CD4-positive, alpha-beta T cell treated with Interleukin-6 at 100 ng/mL for 8 hours (primary cell): Measurements from ENCODE around the gene TUBGCP6.

Experiments used
- DNase-seq: peaks from one replicate; pipeline ENCODE4 v3.0.0-alpha.2; 2020; ENCODE audit warnings: mixed read lengths, low spot score

TUBGCP6 gene

DNA sequence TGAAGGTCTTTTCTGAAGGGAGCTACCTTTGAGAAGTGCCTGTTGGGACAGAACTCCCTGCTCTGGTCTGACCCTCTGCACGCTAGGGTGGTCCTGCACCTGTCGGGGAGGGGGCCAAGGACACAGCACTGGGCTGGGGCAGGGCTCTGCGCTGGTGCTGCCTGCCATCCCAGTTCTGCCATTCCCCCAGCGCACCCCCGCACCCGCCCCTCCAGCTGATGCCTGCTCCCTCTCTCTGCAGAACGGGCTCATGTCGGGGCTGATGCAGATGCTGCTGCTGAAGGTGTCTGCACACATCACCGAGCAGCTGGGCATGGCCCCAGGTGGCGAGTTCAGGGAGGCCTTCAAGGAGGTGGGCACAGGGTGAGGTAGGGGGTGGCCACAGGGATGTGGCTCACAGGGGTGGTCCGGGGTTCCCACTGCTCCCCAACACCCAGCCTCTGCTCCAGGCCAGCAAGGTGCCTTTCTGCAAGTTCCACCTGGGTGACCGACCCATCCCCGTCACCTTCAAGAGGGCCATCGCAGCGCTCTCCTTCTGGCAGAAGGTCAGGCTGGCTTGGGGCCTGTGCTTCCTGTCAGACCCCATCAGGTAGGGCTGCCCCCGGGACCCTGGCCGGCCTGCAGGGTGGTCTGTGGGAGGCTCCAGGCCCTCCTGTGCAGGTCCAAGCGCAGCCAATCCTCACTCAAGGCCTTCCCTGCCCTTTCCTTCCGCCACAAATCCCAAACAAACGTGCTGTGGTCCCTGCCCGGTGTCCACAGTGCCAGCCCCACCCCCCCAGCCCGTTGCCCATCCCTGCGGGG, 47.6 kb downstream of the TUBGCP6 start:
- no peak for DNase-seq

DNA sequence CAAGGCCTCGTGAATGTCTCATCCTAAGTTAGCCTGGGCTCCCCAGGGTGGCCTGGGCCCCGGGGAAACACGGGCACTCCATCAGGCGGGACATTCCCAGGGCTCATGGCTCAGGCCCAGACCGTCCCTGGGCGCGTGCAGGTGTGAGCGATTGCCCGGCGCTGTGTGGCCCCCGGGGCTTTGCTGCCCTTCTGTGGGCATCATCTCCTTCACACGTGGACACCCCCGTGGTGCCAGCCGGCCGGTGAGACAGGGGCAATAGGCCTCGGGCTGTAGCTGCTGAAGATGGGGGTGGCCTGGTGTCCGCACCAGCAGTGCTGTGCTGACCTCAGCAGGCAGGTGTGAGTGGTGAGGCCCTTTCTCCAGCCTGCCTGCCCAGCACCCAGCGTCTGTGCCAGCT, 48.6 kb downstream of the TUBGCP6 start:
- DNase-seq = no peak

DNA sequence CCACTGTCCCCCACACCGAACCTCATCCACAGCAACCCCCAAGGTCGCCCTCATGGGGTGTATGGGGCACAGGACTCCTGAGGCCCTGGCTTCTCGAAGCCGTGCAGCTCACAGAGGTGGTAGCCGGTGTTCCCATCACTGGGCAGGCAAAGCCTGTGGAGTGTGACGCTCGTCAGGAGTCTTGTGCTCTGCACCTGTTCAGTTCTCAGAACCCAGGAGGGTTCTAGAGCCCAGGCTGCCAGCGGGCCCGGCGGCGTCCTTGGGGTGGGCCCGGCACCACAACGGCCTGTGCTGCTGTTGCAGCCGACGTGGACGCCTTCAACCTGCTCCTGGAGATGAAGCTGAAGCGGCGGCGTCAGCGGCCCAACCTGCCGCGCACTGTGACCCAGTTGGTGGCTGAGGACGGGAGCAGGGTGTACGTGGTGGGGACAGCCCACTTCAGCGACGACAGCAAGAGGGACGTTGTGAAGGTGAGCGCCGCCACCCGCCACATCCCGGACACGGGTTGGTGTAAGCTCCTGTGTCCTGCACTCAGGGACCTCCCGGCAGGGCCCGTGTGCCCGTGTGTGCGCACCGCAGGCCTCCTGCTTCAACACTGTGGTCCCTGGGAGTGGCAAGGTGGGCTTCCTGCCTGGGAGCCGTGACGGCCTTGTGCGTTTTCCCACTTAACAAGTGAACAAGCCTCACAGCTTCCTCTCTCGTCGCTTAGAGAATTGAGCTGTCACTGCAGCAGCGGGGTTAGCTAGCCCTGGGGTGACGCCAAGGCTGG, 50.6 kb downstream of the TUBGCP6 start:
- DNase-seq = no peak

DNA sequence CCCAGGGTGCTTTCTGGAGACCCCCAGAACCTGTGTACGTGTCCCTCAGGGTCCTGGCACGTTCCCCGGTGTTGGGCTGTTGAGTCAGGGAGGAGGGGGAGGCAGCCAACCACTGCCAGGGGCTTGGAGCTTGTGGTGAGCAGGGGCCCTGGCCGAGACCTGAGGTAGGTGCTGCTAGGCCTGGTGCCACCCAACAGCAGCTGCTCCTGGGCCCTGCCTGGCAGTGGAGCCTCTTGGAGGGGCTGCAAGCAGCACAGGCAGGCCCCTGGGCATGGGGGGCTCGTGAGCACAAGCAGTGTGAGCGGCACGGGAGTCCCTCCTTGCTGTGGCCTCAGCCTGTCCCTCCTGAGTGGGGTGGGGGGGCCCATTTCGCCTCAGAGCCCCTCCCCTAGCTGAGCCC, 51.2 kb downstream of the TUBGCP6 start:
- no peak for DNase-seq

DNA sequence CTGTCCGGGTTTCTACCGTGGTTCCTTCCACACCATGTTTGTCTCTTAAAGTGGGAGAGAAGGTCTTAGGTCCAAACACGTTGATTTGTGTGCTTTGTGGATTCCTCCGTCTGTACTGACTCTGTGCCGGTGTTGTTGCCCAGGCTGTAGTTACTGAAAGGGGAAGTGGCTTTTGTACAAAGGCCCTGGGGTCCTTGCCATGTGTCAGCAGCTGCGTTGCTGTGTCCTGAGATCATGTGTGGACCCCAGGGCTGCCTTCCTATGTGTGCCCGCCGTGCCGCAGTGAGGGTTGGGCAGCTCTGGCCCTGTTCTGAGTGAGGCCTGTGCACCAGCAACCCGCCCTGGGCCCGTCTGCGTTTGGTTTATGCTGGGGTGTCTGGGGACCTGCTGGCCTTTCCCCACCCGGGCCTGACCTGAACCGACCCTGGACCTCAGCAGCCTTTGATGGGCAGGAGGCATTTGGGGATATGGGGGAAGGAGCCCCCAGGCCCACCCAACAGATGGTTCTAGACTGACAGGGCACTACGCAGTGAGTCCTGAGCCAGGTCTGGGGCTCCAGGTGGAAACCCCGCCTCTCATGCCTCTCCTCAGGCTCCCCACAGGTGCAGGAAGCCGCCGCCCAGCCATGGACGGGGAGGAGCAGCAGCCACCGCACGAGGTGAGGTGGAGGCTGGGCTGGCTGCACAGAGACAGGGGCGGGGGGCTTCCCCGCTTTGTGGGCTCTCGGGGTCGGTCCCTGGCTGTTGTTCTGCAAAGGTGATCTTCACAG, 52.2 kb downstream of the TUBGCP6 start:
- peak; percentile 66 for DNase-seq

DNA sequence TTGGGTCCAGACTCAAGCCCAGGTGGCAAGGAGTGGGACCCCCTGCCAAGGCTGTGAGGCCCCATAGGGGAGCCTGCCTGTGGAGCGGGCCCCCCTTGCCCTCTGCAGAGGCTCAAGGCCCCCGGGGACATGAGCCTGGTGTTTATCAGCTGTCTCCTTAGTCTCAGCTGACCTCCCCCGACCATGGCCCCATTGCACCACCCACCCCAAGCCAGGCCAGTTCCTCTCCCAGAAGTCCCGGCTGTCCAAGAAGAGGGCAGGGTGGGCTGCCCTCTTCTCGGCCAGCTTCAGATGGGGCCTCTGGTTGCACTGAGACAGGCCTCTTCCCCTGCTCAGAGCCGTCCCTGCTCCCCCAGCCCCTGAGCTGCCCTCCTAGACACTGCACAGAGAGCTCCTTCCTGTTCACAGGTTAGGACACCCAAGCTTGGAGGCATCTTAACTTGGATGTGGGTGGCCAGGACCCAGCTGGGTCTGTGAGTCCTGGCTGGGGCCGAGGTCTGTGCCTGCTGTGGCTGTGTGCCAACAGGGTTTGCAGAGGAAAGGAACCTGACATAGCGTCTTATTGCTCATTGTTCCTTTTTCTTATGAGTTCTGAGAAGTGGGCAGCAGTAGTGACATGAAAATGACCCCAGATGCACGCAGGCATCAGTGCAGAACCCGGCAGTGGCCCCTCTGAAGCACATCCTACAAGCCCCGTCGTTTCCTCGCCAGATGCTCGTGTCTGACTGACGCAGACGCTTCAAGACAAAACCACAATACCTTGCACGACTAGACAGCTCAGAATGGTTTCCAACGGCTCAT, 53.7 kb downstream of the TUBGCP6 start:
- DNase-seq = peak; percentile 81

DNA sequence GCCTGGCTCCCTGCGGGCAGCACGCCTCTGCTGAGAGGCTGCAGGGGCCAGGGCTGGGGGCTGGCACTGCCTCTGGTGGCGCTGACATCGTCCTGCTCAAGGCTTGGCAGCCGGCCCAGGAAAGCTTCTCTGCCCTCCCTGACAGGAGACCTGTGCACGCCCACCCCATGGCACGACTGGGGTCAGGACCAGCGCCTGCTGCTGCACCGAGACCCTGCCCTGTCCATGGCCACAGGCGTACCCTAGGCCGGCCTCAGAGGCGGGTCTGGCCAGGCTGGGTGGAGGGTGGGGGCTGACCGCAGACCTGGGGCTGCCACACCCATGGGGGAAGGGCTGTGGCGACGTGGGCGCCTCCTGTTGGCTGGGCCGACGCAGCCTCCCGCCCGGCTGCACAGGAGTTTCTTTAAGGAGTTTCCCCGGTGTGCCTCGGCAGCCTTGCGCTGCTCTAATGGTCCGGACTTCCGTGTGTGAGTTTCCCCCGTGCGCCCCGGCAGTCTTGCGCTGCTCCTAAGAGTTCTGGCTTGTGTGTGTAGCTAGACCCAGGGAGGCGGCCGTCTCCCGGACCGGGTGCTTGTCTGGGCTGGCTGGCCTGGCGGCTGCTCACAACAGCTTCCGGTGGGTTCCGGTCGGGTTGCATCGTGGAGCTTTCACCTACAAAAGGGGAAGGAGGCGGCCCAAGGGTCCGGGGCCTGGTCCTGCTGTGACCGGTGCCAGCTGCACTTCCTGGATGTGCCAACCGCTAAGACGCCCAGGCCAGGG, 54.5 kb downstream of the TUBGCP6 start:
- DNase-seq = peak; percentile 84

DNA sequence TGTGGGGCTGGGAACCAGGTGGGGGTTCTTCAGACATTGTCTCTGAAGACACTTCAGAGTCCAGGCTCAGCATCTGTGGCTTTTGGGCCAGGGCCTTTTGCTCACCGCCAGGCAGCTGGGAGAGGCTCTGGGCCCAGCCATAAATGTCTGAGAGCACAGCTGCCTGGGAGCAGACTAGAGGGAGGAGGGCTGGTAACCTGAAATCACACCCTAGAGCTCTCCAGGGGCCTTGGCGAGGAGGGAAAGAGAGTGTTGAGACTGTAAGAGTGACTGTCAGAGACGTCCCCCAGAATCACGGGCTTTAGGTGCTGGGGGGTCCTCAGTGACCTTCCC, 55.0 kb downstream of the TUBGCP6 start:
- DNase-seq = no peak

DNA sequence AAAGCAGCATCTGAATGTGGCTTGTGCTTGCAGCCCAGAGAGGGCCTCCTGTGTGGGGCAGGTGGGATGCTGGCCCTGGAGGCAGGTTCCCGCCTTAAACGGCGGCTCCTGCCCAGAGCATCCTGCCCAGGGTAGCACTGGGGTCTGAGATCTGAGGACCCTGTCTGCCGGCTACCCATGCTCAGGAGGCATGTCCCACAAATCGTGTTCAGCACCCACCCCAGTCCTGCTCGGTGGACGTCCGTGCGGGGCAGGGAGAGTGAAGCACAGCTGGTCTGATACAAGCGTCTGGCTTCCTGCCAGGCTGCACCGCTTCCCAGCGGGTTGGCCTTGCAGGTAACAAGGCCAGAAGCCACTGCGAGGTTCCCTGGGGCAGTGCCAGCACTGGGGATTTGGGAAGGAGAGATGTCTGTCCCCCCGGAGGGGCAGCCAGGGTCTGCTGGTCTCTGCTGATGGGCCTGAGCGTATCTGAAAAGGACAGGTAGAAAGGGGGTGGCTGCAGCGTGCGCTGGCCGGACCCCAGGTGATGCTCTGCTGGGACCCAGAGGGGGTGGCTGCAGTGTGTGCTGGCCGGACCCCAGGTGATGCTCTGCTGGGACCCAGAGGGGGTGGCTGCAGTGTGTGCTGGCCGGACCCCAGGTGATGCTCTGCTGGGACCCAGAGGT, 55.5 kb downstream of the TUBGCP6 start:
- no peak for DNase-seq

DNA sequence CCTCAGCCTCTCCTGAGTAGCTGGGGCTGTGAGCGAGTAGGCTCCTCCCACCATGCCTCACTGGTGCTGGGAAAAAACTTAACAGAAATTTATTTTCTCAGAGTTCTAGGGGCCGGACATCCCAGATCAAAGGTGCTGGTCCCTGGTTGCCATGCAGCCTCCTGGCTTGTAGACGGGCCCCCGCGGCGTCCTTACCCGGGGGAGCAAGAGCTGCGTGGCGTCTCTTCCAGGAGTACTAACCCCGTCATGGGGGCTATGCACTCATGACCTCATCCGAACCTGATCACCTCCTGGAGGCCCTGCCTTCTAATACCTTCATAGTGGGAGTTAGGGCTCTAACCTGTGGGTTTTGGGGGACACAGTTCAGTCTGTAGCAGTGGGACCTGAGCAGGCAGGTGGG, 56.5 kb downstream of the TUBGCP6 start:
- no peak for DNase-seq

DNA sequence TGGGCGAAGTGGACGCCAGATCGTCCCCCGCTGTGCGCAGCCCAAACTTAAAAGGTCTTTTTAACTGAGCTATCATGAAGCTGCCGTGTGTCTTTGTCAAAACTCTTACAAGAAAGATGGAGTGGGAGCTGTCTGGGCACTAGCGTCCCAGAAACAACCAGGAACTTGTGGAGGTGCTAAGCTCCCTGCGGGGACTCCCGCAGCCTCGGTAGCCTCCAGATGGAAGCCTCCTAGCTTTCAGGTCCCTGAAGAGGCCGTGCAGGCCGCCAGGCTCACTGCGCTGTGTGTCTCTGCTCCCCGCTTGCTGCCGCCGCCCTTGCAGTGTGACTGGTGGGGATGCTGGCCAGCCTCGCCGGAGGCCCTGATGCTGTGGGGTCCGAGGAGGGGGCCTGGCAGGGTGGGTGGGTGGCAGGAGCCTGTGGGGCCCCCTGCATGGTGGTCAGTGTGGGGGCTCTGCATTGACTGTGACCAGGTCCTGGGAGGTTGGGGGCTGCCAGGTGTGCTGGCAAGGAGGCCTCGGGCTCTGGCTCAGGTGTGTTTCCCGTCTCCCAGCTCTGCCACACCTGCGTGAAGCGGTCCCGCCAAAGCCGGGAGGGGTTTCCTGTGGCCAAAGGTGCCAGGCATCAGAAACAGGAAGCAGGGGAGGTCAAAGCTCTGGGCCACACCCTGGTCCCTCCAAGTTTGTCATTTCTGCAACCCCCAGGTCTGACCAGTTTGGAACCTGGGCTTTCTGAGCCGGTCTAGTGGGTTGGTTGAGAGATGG, 57.9 kb downstream of the TUBGCP6 start:
- DNase-seq = no peak

DNA sequence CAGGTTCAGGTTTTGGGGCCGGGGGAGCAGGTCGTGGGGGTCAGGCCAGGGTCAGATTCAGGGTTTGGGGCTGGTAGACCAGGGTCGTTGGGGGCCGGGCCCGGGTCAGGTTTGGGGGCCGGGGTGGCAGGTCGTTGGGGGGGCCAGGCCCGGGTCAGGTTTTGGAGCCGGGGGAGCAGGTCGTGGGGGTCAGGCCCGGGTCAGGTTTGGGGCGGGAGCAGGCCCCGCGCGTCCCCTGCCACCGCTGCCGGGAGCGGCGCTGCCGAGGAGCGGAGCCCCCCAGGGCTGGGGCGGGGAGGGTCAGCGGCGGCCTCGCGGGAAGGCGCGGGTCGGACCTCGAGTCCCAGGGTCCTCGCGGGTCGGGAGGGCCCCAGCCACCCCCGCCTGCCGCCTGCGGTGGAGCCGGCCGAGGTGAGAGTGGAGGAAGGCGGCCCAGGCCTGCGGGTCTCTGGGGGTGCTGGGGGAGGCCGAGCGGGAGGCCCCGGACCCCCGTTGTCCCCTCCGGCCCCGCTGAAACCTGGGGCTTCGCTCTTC, 58.6 kb downstream of the TUBGCP6 start:
- no peak for DNase-seq

DNA sequence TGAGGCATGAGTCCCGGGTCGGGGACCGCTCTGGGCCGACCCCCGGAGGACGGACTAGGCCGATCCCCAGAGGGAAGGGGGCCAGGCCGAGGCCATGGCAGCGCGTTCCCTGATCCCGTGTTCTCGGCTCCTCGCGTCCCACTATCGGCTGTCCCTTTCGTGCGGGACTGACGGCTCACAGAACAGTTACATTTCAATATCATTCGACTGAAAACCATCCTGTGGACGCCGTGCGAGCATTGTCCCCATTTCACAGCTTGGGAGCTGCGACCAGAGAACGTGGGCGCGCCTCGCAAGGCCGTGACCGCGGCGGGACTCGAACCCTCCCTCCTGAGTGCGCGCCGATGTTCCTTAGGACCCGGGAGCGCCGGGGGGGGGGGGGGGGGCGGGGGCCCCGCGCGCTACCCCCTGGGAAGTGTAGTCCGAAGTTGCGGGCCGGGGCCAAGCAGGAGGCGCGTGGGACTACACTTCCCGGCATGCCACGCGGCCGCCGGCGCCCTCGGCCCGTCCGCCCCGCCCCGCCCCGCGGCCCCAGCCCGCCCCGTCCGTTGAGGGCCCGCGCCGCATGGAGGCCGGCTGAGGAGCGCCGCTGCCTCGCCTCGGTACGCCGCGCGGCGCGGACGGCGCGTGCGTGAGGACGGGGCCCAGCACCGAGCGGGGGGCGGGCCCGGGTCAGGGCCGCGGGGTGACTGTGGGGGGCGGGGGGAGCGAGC, 59.3 kb downstream of the TUBGCP6 start, which contains the start of gene TRABD:
Gene TRABD (plus strand): TSS at position 539 of the 713 bp plus-strand sequence. CDS start 7,148 bp downstream, outside the sequence.
- DNase-seq = peak; percentile 92

DNA sequence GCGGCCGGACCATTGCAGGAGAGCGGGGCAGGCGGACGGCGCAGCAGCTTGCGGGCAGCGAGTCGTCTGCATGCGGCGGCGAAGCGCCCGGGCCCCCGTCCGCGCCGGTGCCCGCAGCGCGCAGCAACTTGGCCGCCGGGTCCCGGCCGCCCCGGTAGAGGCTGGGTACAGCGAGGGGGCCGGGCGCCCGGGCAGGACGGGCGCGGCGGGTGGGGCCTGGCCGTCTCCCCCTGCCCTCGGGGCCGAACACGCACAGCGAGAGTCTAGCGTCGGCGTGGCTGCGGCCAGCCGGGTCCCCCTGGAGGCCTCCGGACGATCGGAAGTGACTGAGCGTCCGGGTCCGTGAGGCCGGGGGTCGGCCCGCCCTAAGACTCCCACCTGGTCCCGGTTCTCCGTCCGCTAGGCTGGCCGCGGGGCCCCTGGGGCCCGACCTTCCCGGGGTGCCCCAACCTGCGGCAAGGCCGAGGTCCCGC, 59.9 kb downstream of the TUBGCP6 start:
- no peak for DNase-seq

DNA sequence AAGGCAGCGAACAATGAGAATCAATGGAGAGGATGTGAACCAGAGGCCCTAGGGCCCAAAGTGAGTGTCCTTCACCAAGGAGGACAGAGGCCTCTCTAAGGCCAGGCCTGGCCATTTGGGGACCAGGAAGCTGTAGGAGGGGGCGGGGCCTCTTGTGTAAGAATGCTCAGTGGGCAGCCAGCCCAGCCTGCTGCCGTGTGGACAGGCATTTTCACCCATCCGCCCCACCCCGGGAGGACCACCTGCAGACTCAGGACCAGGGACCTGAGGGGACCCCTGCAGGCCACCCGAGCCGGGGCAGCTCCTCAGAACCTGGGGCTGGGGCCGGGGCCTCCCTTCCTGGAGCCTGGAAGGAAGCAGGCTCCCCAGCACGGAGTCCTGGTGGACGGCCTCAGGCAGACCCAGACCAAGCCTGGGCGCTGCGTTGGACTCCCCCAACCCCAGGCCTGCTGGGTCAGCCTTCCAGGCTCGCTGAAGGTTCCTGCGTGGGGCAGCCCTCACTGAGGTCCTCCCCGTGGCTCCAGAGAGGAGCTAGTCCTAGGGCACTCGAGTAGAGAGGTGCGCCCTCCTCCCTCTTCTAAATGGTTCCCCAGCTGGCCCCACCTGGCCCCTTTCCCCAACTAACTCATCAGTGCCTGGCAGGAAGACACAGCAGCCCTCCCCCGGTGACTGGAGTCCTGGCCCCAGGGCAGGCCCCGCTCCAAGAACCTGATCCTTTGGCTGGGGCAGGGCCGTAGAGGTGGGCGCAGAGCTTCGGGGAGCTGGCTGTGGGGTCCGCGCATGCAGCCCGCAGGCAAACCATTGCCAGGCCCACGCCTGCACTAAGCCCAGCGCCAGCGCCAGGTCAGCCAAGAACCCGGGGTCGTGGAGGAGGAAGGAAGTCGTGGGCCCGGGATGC, 60.6 kb downstream of the TUBGCP6 start:
- DNase-seq = no peak

DNA sequence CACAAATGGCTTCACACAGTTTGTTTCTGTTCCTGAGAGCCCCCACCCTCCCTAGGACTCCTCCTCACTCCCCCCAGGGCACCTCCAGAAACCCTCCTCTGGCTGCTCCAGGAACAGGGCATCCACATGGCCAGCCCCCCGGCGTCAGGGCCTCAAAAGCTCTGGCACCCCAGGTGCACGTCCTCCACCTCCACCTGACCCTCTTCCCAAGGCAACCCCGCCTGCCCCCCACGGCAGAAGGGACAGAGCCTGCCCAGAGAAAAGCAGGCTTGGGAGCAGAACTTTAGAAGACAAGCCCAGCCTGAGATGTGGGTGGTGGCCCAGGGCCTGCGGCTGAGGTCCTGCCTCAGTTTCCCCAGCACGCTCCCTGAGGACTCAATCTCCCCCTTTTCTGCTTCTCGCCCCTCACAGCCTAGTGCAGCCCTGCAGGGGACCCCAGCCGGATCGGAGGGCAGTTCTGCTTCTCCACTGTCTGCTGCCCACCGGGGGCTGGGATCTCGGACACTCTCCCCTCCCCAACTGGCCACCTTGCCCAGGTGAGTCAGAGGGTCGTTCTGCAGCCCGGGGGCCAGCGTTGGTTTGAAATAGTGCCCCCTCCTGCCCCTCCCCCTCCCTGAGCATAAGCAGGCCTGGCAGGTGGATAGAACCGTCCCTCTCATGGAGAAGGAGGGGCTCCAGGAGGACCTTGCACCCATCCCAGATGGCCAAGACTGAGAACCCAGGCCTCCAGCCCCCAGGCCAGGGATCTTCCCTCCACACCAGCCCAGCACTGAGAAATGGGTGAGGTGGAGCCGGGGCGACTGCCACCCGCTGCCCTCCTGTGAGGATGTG, 61.5 kb downstream of the TUBGCP6 start:
- DNase-seq = no peak
